ENCODE results near the gene TNFRSF17. TPM values are rescaled to one million over a fixed set of nuclear protein-coding genes. Genes with fewer than 3 reads are reported as not detected.
"Not testable (repeated sequence)": the region's sequence is repeated elsewhere in the genome, so short reads cannot be mapped to it uniquely, and the experiment has no call there.

The TNFRSF17 gene
- total and polyA plus RNA-seq, 2 donors (not counting 3 experiments of a cell fraction or from before 2014, with no cell fraction given), result not detected

GRCh38 chr16:11916524-11917285 lies 48.3 kb upstream of the TNFRSF17 start:
- H3K4me1 ChIP-seq (ENCODE audit: control insufficient read depth, extremely low read depth, insufficient read depth, low read length), result peaks cover 24% of the 10 kb centered on the region
- peak overlapping the region; percentile 25 for H3K9ac ChIP-seq (replicated peaks; ENCODE audit: extremely low read depth, insufficient read depth, low read length)
- dilution Hi-C loops (cut with MboI; ENCODE audit: extremely low pct_ligation_motif_present, low sequenced_read_pairs), result no loop called here
- H3K9me3 ChIP-seq (replicated peaks; ENCODE audit: control insufficient read depth, insufficient read depth, low read length), result no peaks in the 10 kb centered on the region
- peaks cover 0 to 2% of the 10 kb centered on the region in 2 experiments for H3K27me3 ChIP-seq (ENCODE audit: control insufficient read depth in 2 of 2, insufficient read depth in 2 of 2, low read length in 2 of 2)
- H3K79me2 ChIP-seq (ENCODE audit: control insufficient read depth, insufficient read depth, low read length), result peaks cover 40% of the 10 kb centered on the region
- H4K20me1 ChIP-seq (replicated peaks; ENCODE audit: control insufficient read depth, extremely low read depth, insufficient read depth, low read length), result peaks cover 9% of the 10 kb centered on the region
- peak overlapping the region; percentile 83 for H2AFZ ChIP-seq (ENCODE audit: low read depth, low read length)
- DNase-seq (ENCODE audit: low read depth, low spot score), result no peak
- H3K4me2 ChIP-seq (ENCODE audit: insufficient read depth, low read length), result peak overlapping the region; percentile 73
- no peaks in the 10 kb centered on the region for H3K36me3 ChIP-seq (ENCODE audit: control insufficient read depth in 2 of 2, extremely low read depth in 1 of 2, insufficient read depth in 2 of 2, low read length in 2 of 2)
- peak; percentile 4 for FAIRE-seq
- POLR2A ChIA-PET, result no interaction called here
- H3K4me3 ChIP-seq (replicated peaks in 1 of 3; ENCODE audit: insufficient read depth in 1 of 3, low read depth in 1 of 3, low read length in 3 of 3), result peak overlapping the region; percentile 29 to 63 (median 40)
- CTCF ChIA-PET, result interaction anchor here (1.5 to 4.7 kb wide), 3 partner anchors 119 to 179 kb away, joined by 3 to 24 read pairs (median 5); partner anchors contain the start of gene ZC3H7A
- BruUV-seq (replicated peaks), result TSS peak; percentile 48
- intact Hi-C loops (cut with micrococcal nuclease), result loop anchor here (1.0 to 5.0 kb wide), 2 partner anchors 65 to 76 kb away; partner anchors contain the start of gene RSL1D1
- no peak overlapping the region for H3K27ac ChIP-seq (ENCODE audit: insufficient read depth, low read depth, low read length)
- no peaks in the 10 kb centered on the region for H3K9me1 ChIP-seq (replicated peaks; ENCODE audit: control insufficient read depth, extremely low read depth, insufficient read depth, low read length)
- TF ChIP-seq MAX (IDR thresholded peaks at IDR 0.05; ENCODE audit: insufficient read depth, insufficient read length), result no peak
- TF ChIP-seq JUN (IDR thresholded peaks at IDR 0.05; ENCODE audit: borderline replicate concordance, insufficient read depth, insufficient read length, low read depth), result peak; percentile 25

DNA sequence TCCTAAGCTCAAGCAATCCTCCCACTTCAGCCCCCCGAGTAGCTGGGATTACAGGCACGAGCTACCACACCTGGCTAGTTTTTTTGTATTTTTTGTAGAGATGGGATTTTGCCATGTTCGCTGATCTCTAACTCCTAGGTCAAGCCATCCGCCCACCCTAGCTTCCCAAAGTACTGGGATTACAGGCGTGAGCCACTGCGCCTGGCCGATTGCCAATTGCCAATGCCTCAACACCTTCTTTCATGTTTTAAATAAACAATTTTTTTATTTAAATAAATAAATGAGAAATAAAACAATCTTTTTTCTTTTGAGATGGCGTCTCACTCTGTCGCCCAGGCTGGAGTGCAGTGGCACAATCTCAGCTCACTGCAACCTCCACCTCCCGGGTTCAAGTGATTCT lies 41.0 kb upstream of the TNFRSF17 start:
- POLR2A ChIA-PET; H4K20me1 ChIP-seq (replicated peaks; ENCODE audit: control insufficient read depth, extremely low read depth, insufficient read depth, low read length); H3K36me3 ChIP-seq (ENCODE audit: control insufficient read depth in 2 of 2, extremely low read depth in 1 of 2, insufficient read depth in 2 of 2, low read length in 2 of 2); DNase-seq (ENCODE audit: low read depth, low spot score); H3K4me3 ChIP-seq (replicated peaks in 1 of 3; ENCODE audit: insufficient read depth in 1 of 3, low read depth in 1 of 3, low read length in 3 of 3); dilution Hi-C loops (cut with MboI; ENCODE audit: extremely low pct_ligation_motif_present, low sequenced_read_pairs); FAIRE-seq; BruUV-seq (replicated peaks); H3K9me3 ChIP-seq (replicated peaks; ENCODE audit: control insufficient read depth, insufficient read depth, low read length); H3K27me3 ChIP-seq (ENCODE audit: control insufficient read depth in 2 of 2, insufficient read depth in 2 of 2, low read length in 2 of 2); intact Hi-C loops (cut with micrococcal nuclease); H3K9ac ChIP-seq (replicated peaks; ENCODE audit: extremely low read depth, insufficient read depth, low read length); H3K4me2 ChIP-seq (ENCODE audit: insufficient read depth, low read length); H3K4me1 ChIP-seq (ENCODE audit: control insufficient read depth, extremely low read depth, insufficient read depth, low read length); H2AFZ ChIP-seq (ENCODE audit: low read depth, low read length); H3K79me2 ChIP-seq (ENCODE audit: control insufficient read depth, insufficient read depth, low read length); H3K9me1 ChIP-seq (replicated peaks; ENCODE audit: control insufficient read depth, extremely low read depth, insufficient read depth, low read length); H3K27ac ChIP-seq (ENCODE audit: insufficient read depth, low read depth, low read length): not testable (repeated sequence)
- CTCF ChIA-PET, result interaction anchor here (1.6 kb wide), 1 partner anchor 144 kb away, joined by 4 read pairs; no protein-coding TSS in a partner anchor

DNA sequence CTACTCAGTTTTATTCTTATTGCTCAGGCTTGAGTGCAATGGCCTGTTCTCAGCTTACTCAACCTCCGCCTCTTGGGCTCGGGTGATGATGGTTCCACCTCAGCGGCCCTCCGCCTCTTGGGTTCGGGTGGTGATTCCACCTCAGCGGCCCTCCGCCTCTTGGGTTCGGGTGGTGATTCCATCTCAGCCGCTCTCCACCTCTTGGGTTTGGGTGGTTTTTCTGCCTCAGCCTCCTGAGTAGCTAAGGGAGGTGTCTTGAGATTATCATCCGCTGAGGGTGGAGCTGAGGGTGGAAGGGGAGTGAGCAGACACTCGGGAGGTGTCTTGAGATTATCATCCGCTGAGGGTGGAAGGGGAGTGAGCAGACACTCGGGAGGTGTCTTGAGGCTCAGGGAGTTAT lies 37.7 kb upstream of the TNFRSF17 start:
- CTCF ChIA-PET; intact Hi-C loops (cut with micrococcal nuclease); H3K9me1 ChIP-seq (replicated peaks; ENCODE audit: control insufficient read depth, extremely low read depth, insufficient read depth, low read length); POLR2A ChIA-PET; H3K9ac ChIP-seq (replicated peaks; ENCODE audit: extremely low read depth, insufficient read depth, low read length); H3K36me3 ChIP-seq (ENCODE audit: control insufficient read depth in 2 of 2, extremely low read depth in 1 of 2, insufficient read depth in 2 of 2, low read length in 2 of 2); H4K20me1 ChIP-seq (replicated peaks; ENCODE audit: control insufficient read depth, extremely low read depth, insufficient read depth, low read length); H3K4me3 ChIP-seq (replicated peaks in 1 of 3; ENCODE audit: insufficient read depth in 1 of 3, low read depth in 1 of 3, low read length in 3 of 3); H2AFZ ChIP-seq (ENCODE audit: low read depth, low read length); H3K27me3 ChIP-seq (ENCODE audit: control insufficient read depth in 2 of 2, insufficient read depth in 2 of 2, low read length in 2 of 2); DNase-seq (ENCODE audit: low read depth, low spot score); H3K4me1 ChIP-seq (ENCODE audit: control insufficient read depth, extremely low read depth, insufficient read depth, low read length); H3K9me3 ChIP-seq (replicated peaks; ENCODE audit: control insufficient read depth, insufficient read depth, low read length); dilution Hi-C loops (cut with MboI; ENCODE audit: extremely low pct_ligation_motif_present, low sequenced_read_pairs); BruUV-seq (replicated peaks); H3K27ac ChIP-seq (ENCODE audit: insufficient read depth, low read depth, low read length); H3K4me2 ChIP-seq (ENCODE audit: insufficient read depth, low read length); FAIRE-seq; H3K79me2 ChIP-seq (ENCODE audit: control insufficient read depth, insufficient read depth, low read length): not testable (repeated sequence)

GRCh38 chr16:11941945-11942344 lies 23.1 kb upstream of the TNFRSF17 start, which contains the start of gene NPIPB2:
Gene NPIPB2 (minus strand): TSS chr16:11942045. CDS start chr16:11942045, 0 bp downstream.
- H3K4me2 ChIP-seq (ENCODE audit: insufficient read depth, low read length); POLR2A ChIA-PET; H2AFZ ChIP-seq (ENCODE audit: low read depth, low read length); H3K27me3 ChIP-seq (ENCODE audit: control insufficient read depth in 2 of 2, insufficient read depth in 2 of 2, low read length in 2 of 2); BruUV-seq (replicated peaks); H3K9me1 ChIP-seq (replicated peaks; ENCODE audit: control insufficient read depth, extremely low read depth, insufficient read depth, low read length); H4K20me1 ChIP-seq (replicated peaks; ENCODE audit: control insufficient read depth, extremely low read depth, insufficient read depth, low read length); H3K9ac ChIP-seq (replicated peaks; ENCODE audit: extremely low read depth, insufficient read depth, low read length); dilution Hi-C loops (cut with MboI; ENCODE audit: extremely low pct_ligation_motif_present, low sequenced_read_pairs); DNase-seq (ENCODE audit: low read depth, low spot score); H3K27ac ChIP-seq (ENCODE audit: insufficient read depth, low read depth, low read length); H3K36me3 ChIP-seq (ENCODE audit: control insufficient read depth in 2 of 2, extremely low read depth in 1 of 2, insufficient read depth in 2 of 2, low read length in 2 of 2); CTCF ChIA-PET; H3K4me3 ChIP-seq (replicated peaks in 1 of 3; ENCODE audit: insufficient read depth in 1 of 3, low read depth in 1 of 3, low read length in 3 of 3); H3K4me1 ChIP-seq (ENCODE audit: control insufficient read depth, extremely low read depth, insufficient read depth, low read length); H3K9me3 ChIP-seq (replicated peaks; ENCODE audit: control insufficient read depth, insufficient read depth, low read length); H3K79me2 ChIP-seq (ENCODE audit: control insufficient read depth, insufficient read depth, low read length); FAIRE-seq; intact Hi-C loops (cut with micrococcal nuclease): not testable (repeated sequence)
